ENCODE measurements around the gene NDUFAF7. TPM values are rescaled to one million over a fixed set of nuclear protein-coding genes. Genes with fewer than 3 reads are reported as not detected.
A peak's percentile ranks its signal among the peaks of the same experiment; 100 is the strongest.

Gene NDUFAF7
- polyA plus RNA-seq, 1 donor (not counting 4 experiments of a cell fraction or from before 2014, with no cell fraction given) = 27.7 TPM

DNA sequence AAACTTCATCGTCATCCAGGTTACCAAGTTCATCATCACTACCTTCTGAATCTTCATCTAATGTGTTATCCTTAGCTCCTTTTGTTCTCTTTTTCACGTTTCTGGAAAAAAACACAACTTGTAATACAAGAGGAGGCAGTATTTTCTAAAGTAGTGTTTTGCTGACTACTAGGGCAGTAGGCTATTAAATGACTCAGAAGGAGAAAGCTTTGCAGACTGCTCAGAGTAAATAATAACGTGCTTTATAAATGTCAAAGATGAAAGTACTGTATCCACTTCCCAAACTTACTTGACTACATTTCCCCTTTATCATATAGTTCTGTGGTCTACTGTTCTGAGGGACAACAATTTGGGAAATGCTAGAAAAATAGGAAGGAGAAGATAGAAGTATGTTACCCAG lies 19.5 kb upstream of the NDUFAF7 start:
- no peaks in the 10 kb centered on the region for H3K27me3 ChIP-seq (ENCODE audit: control insufficient read depth, extremely low read depth, insufficient read depth, low read length)
- H3K9me1 ChIP-seq (ENCODE audit: control insufficient read depth, extremely low read depth, insufficient read depth, low read length) = no peaks in the 10 kb centered on the region
- no peak overlapping the region for H2AFZ ChIP-seq (ENCODE audit: control insufficient read depth, low read length)
- H3K4me1 ChIP-seq (ENCODE audit: control insufficient read depth, extremely low read depth, insufficient read depth, low read length) = no peaks in the 10 kb centered on the region
- H4K20me1 ChIP-seq (ENCODE audit: control insufficient read depth, extremely low read depth, insufficient read depth, low read length) = no peaks in the 10 kb centered on the region
- peaks cover 4 to 17% of the 10 kb centered on the region in 2 experiments for H3K36me3 ChIP-seq (ENCODE audit: control insufficient read depth in 2 of 2, extremely low read depth in 1 of 2, insufficient read depth in 2 of 2, low read length in 2 of 2)
- no peak overlapping the region for H3K27ac ChIP-seq (ENCODE audit: control insufficient read depth, insufficient read depth, low read length)
- no peak overlapping the region for H3K4me3 ChIP-seq (ENCODE audit: control insufficient read depth in 2 of 3, extremely low read depth in 1 of 3, insufficient read depth in 2 of 3, low read depth in 1 of 3, low read length in 3 of 3)
- H3K79me2 ChIP-seq (ENCODE audit: control insufficient read depth, insufficient read depth, low read length) = peaks cover 26% of the 10 kb centered on the region
- dilution Hi-C loops (cut with MboI; ENCODE audit: extremely low pct_ligation_motif_present, low sequenced_read_pairs) = no loop called here
- H3K4me2 ChIP-seq (ENCODE audit: control insufficient read depth, extremely low read depth, insufficient read depth, low read depth, low read length) = no peak overlapping the region
- H3K9ac ChIP-seq (ENCODE audit: control insufficient read depth, extremely low read depth, insufficient read depth, low read length) = no peak overlapping the region
- TF ChIP-seq EZH2 (IDR thresholded peaks at IDR 0.05; ENCODE audit: low read length) = no peak
- TF ChIP-seq, protein P1, sequence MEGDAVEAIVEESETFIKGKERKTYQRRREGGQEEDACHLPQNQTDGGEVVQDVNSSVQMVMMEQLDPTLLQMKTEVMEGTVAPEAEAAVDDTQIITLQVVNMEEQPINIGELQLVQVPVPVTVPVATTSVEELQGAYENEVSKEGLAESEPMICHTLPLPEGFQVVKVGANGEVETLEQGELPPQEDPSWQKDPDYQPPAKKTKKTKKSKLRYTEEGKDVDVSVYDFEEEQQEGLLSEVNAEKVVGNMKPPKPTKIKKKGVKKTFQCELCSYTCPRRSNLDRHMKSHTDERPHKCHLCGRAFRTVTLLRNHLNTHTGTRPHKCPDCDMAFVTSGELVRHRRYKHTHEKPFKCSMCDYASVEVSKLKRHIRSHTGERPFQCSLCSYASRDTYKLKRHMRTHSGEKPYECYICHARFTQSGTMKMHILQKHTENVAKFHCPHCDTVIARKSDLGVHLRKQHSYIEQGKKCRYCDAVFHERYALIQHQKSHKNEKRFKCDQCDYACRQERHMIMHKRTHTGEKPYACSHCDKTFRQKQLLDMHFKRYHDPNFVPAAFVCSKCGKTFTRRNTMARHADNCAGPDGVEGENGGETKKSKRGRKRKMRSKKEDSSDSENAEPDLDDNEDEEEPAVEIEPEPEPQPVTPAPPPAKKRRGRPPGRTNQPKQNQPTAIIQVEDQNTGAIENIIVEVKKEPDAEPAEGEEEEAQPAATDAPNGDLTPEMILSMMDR (optimal IDR thresholded peaks at IDR 0.05 in 1 of 3, IDR thresholded peaks at IDR 0.05 in 1 of 3, conservative IDR thresholded peaks at IDR 0.05 in 1 of 3; ENCODE audit: extremely low read depth in 1 of 3, insufficient read depth in 2 of 3, low read length in 3 of 3) = no peak
- H3K9me3 ChIP-seq (ENCODE audit: control insufficient read depth, low read depth, low read length) = no peaks in the 10 kb centered on the region
- DNase-seq (ENCODE audit: low read depth, low spot score) = no peak
- FAIRE-seq = no peak

DNA sequence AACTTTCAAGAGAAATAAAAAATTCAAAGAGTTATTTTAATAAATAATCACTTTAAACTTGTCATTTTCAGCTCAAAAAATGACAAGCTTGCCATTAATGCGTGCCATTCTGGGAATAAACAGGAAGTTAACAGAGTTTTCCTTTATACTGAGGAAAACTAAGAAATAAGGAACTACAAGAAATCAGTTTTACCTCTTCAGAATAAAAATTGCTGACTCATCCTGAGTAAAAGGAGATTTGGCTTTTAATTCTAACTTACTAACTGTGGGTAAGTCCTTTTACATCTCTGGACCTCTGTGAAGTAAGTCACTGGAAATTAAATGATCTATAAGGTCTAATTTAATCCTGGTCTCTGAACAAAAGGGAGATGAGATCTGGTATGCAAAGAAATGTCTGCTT lies 16.2 kb upstream of the NDUFAF7 start:
- Histone ChIP-seq H3K9me1 (ENCODE audit: control insufficient read depth, extremely low read depth, insufficient read depth, low read length) (no peaks in the 10 kb centered on the region), H3K79me2 (ENCODE audit: control insufficient read depth, insufficient read depth, low read length) (peaks cover 2% of the 10 kb centered on the region), H4K20me1 (ENCODE audit: control insufficient read depth, extremely low read depth, insufficient read depth, low read length) (no peaks in the 10 kb centered on the region), H3K9me3 (ENCODE audit: control insufficient read depth, low read depth, low read length) (no peaks in the 10 kb centered on the region), H3K4me1 (ENCODE audit: control insufficient read depth, extremely low read depth, insufficient read depth, low read length) (peaks cover 13% of the 10 kb centered on the region), H3K4me2 (ENCODE audit: control insufficient read depth, extremely low read depth, insufficient read depth, low read depth, low read length) (no peak overlapping the region), H3K36me3 (ENCODE audit: control insufficient read depth in 2 of 2, extremely low read depth in 1 of 2, insufficient read depth in 2 of 2, low read length in 2 of 2) (peaks cover 3 to 15% of the 10 kb centered on the region in 2 experiments), H3K4me3 (ENCODE audit: control insufficient read depth in 2 of 3, extremely low read depth in 1 of 3, insufficient read depth in 2 of 3, low read depth in 1 of 3, low read length in 3 of 3) (no peak overlapping the region), H3K27me3 (ENCODE audit: control insufficient read depth, extremely low read depth, insufficient read depth, low read length) (no peaks in the 10 kb centered on the region), H3K27ac (ENCODE audit: control insufficient read depth, insufficient read depth, low read length) (no peak overlapping the region), H2AFZ (ENCODE audit: control insufficient read depth, low read length) (no peak overlapping the region), H3K9ac (ENCODE audit: control insufficient read depth, extremely low read depth, insufficient read depth, low read length) (no peak overlapping the region)
- dilution Hi-C loops (cut with MboI; ENCODE audit: extremely low pct_ligation_motif_present, low sequenced_read_pairs) = no loop called here
- no peak for FAIRE-seq
- DNase-seq (ENCODE audit: low read depth, low spot score) = no peak
- TF ChIP-seq EZH2 (IDR thresholded peaks at IDR 0.05; ENCODE audit: low read length) = no peak

DNA sequence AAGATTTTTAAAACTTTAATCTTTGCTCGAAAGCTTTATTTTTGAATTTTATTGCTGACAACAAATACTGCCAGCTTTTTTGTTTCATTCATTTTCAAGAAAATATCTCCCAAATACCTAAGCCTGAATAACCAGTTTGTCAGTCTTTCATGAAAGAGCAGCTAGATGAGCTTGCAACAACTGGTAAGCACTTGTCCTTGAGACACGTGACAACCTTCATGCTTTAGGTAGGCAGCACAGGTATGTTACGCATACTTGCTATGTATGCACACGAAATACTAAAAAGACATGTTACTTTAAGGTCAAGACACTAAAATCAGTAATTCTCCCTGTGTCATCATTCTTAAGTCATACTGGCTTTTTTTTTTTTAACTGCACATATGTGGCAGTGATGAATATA lies 12.4 kb upstream of the NDUFAF7 start:
- peaks cover 10% of the 10 kb centered on the region for H3K79me2 ChIP-seq (ENCODE audit: control insufficient read depth, insufficient read depth, low read length)
- H2AFZ ChIP-seq (ENCODE audit: control insufficient read depth, low read length) = no peak overlapping the region
- no peaks in the 10 kb centered on the region for H3K9me3 ChIP-seq (ENCODE audit: control insufficient read depth, low read depth, low read length)
- H3K4me3 ChIP-seq (ENCODE audit: control insufficient read depth in 2 of 3, extremely low read depth in 1 of 3, insufficient read depth in 2 of 3, low read depth in 1 of 3, low read length in 3 of 3) = no peak overlapping the region
- no peaks in the 10 kb centered on the region for H3K27me3 ChIP-seq (ENCODE audit: control insufficient read depth, extremely low read depth, insufficient read depth, low read length)
- peaks cover 13% of the 10 kb centered on the region for H3K4me1 ChIP-seq (ENCODE audit: control insufficient read depth, extremely low read depth, insufficient read depth, low read length)
- peak; percentile 88 for FAIRE-seq
- H3K27ac ChIP-seq (ENCODE audit: control insufficient read depth, insufficient read depth, low read length) = peak overlapping the region; percentile 27
- peaks cover 1 to 13% of the 10 kb centered on the region in 2 experiments for H3K36me3 ChIP-seq (ENCODE audit: control insufficient read depth in 2 of 2, extremely low read depth in 1 of 2, insufficient read depth in 2 of 2, low read length in 2 of 2)
- H4K20me1 ChIP-seq (ENCODE audit: control insufficient read depth, extremely low read depth, insufficient read depth, low read length) = peaks cover 4% of the 10 kb centered on the region
- H3K4me2 ChIP-seq (ENCODE audit: control insufficient read depth, extremely low read depth, insufficient read depth, low read depth, low read length) = peak overlapping the region; percentile 16
- TF ChIP-seq EZH2 (IDR thresholded peaks at IDR 0.05; ENCODE audit: low read length) = no peak
- TF ChIP-seq, protein P1 (optimal IDR thresholded peaks at IDR 0.05 in 1 of 3, IDR thresholded peaks at IDR 0.05 in 1 of 3, conservative IDR thresholded peaks at IDR 0.05 in 1 of 3; ENCODE audit: extremely low read depth in 1 of 3, insufficient read depth in 2 of 3, low read length in 3 of 3) = no peak
- dilution Hi-C loops (cut with MboI; ENCODE audit: extremely low pct_ligation_motif_present, low sequenced_read_pairs) = no loop called here
- no peak overlapping the region for H3K9ac ChIP-seq (ENCODE audit: control insufficient read depth, extremely low read depth, insufficient read depth, low read length)
- DNase-seq (ENCODE audit: low read depth, low spot score) = peak; percentile 70
- H3K9me1 ChIP-seq (ENCODE audit: control insufficient read depth, extremely low read depth, insufficient read depth, low read length) = peaks cover 3% of the 10 kb centered on the region
